ENCODE measurements around the gene TIMM44. TPM values are rescaled to one million over a fixed set of nuclear protein-coding genes. Genes with fewer than 3 reads are reported as not detected.

The TIMM44 gene
- total RNA-seq, 1 experiment from 2014 or later, result 153 TPM

DNA sequence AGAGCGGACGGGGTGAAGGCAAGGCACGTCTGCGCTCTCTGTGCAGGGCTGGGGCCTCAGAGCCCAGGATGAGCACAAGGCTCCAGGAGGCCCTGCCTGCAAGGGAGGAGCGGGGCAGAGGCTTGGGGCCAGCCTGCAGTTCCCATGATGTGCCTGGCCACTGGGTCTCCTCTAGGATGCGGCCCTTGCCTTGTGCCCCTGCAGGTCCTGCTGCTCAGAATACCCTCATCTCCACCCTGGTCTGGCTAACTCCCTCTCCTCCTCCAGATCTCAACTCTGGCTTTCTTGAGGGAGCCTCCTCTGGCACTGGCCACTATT is 34.2 kb upstream of the TIMM44 start:
- intact Hi-C loops (cut with micrococcal nuclease; ENCODE audit: unreplicated experiment), result no loop called here

DNA sequence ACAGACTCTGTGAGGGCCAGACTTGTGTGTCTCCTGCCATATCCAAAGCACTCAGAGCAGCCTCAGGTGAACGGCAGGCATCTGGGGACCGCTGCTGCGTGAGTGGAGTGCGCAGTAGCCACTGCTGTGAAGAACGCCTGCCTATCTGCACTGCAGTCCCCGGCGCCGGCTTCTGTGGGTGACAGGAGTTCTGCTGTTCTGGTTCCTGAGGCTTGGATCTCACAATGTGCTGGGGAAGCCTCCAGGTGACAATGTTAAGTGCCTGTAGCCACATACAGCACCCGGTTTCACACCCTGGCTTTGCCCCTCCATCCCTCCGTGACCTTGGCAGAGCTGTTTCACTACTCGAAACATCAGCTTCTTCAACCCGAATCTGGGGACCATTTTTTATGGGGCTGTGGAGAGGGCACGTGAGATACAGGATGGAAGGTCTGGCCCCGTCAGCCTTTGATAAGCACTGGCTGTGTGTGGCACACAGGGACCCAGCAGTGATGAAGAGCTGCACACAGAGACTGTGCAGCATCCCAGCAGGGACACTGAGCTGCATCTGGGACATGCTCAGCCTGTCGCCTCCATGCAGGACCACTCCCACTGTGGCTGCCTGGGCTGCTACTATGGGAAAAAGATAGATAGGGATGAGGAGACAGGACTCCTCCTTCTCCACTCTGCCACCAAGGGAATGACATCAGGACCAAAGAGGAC is 33.7 kb upstream of the TIMM44 start:
- no peaks in the 10 kb centered on the region for H3K9me3 ChIP-seq (ENCODE audit: low read depth, low read length, poor library complexity, severe bottlenecking)
- no peaks in the 10 kb centered on the region for H3K27me3 ChIP-seq (replicated peaks; ENCODE audit: insufficient read depth, low read depth, low read length, poor library complexity)
- intact Hi-C loops (cut with micrococcal nuclease; ENCODE audit: unreplicated experiment), result no loop called here
- H3K27ac ChIP-seq (ENCODE audit: low read depth, low read length, poor library complexity, severe bottlenecking), result no peak overlapping the region
- no peak for DNase-seq (ENCODE audit: low spot score)
- no TSS peak for BruUV-seq (replicated peaks)
- CTCF ChIA-PET, result interaction anchor here (0.6 kb wide), 1 partner anchor 38 kb away, joined by 10 read pairs; no protein-coding TSS in a partner anchor
- H3K36me3 ChIP-seq (ENCODE audit: insufficient read depth, low read length, poor library complexity, severe bottlenecking), result peaks cover 77% of the 10 kb centered on the region
- POLR2A ChIA-PET (ENCODE audit: low non-redundant PET), result no interaction called here
- no peak overlapping the region for H3K4me3 ChIP-seq (ENCODE audit: low read depth, low read length, poor library complexity, severe bottlenecking)
- no peaks in the 10 kb centered on the region for H3K4me1 ChIP-seq (ENCODE audit: insufficient read depth, low read length, poor library complexity, severe bottlenecking)
- no peak for TF ChIP-seq EZH2 (IDR thresholded peaks at IDR 0.05; ENCODE audit: borderline replicate concordance, low read depth, low read length, poor library complexity, severe bottlenecking)
- TF ChIP-seq, protein P1, sequence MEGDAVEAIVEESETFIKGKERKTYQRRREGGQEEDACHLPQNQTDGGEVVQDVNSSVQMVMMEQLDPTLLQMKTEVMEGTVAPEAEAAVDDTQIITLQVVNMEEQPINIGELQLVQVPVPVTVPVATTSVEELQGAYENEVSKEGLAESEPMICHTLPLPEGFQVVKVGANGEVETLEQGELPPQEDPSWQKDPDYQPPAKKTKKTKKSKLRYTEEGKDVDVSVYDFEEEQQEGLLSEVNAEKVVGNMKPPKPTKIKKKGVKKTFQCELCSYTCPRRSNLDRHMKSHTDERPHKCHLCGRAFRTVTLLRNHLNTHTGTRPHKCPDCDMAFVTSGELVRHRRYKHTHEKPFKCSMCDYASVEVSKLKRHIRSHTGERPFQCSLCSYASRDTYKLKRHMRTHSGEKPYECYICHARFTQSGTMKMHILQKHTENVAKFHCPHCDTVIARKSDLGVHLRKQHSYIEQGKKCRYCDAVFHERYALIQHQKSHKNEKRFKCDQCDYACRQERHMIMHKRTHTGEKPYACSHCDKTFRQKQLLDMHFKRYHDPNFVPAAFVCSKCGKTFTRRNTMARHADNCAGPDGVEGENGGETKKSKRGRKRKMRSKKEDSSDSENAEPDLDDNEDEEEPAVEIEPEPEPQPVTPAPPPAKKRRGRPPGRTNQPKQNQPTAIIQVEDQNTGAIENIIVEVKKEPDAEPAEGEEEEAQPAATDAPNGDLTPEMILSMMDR (conservative IDR thresholded peaks at IDR 0.05; ENCODE audit: low read depth, low read length), result no peak

More for the DNA sequence above, 34.2 kb upstream of the TIMM44 start:
- H3K36me3 ChIP-seq (ENCODE audit: insufficient read depth, low read length, poor library complexity, severe bottlenecking), result peaks cover 77% of the 10 kb centered on the region
- no peak for TF ChIP-seq EZH2 (IDR thresholded peaks at IDR 0.05; ENCODE audit: borderline replicate concordance, low read depth, low read length, poor library complexity, severe bottlenecking)
- TF ChIP-seq, protein P1 (conservative IDR thresholded peaks at IDR 0.05; ENCODE audit: low read depth, low read length), result no peak
- no peaks in the 10 kb centered on the region for H3K27me3 ChIP-seq (replicated peaks; ENCODE audit: insufficient read depth, low read depth, low read length, poor library complexity)
- H3K27ac ChIP-seq (ENCODE audit: low read depth, low read length, poor library complexity, severe bottlenecking), result no peak overlapping the region
- H3K4me3 ChIP-seq (ENCODE audit: low read depth, low read length, poor library complexity, severe bottlenecking), result no peak overlapping the region
- no peaks in the 10 kb centered on the region for H3K4me1 ChIP-seq (ENCODE audit: insufficient read depth, low read length, poor library complexity, severe bottlenecking)
- POLR2A ChIA-PET (ENCODE audit: low non-redundant PET), result no interaction called here
- H3K9me3 ChIP-seq (ENCODE audit: low read depth, low read length, poor library complexity, severe bottlenecking), result no peaks in the 10 kb centered on the region
- BruUV-seq (replicated peaks), result no TSS peak
- DNase-seq (ENCODE audit: low spot score), result no peak
- CTCF ChIA-PET, result interaction anchor here (0.6 kb wide), 2 partner anchors 37 to 1547 kb away, joined by 4 to 10 read pairs; no protein-coding TSS in a partner anchor

DNA sequence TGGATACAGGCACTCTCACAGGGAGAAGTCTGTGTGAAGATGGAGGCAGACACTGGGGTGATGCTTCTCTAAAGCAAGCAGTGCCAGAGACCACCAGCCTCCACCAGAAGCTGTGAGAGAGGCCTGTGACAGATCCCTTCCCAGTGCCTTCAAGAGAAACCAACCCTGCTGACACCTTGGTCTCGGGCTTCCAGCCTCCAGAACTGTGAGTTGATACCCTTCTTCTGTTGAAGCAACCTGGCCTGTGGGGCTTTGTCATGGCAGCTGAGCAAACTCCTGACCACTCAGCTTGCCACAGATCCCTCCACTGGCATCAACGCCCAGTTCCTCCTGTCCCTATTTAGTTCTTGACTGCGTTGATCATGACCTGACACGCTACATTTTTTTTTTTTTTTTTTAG is 33.0 kb upstream of the TIMM44 start:
- Histone ChIP-seq H3K9me3 (ENCODE audit: low read depth, low read length, poor library complexity, severe bottlenecking) (no peaks in the 10 kb centered on the region), H3K36me3 (ENCODE audit: insufficient read depth, low read length, poor library complexity, severe bottlenecking) (peaks cover 70% of the 10 kb centered on the region), H3K27ac (ENCODE audit: low read depth, low read length, poor library complexity, severe bottlenecking) (no peak overlapping the region), H3K4me1 (ENCODE audit: insufficient read depth, low read length, poor library complexity, severe bottlenecking) (no peaks in the 10 kb centered on the region), H3K4me3 (ENCODE audit: low read depth, low read length, poor library complexity, severe bottlenecking) (no peak overlapping the region), H3K27me3 (replicated peaks; ENCODE audit: insufficient read depth, low read depth, low read length, poor library complexity) (no peaks in the 10 kb centered on the region)
- TF ChIP-seq, protein P1 (conservative IDR thresholded peaks at IDR 0.05; ENCODE audit: low read depth, low read length), result no peak
- TF ChIP-seq EZH2 (IDR thresholded peaks at IDR 0.05; ENCODE audit: borderline replicate concordance, low read depth, low read length, poor library complexity, severe bottlenecking), result no peak
- ChIA-PET CTCF (no interaction called here), POLR2A (ENCODE audit: low non-redundant PET) (no interaction called here)
- intact Hi-C loops (cut with micrococcal nuclease; ENCODE audit: unreplicated experiment), result no loop called here
- no TSS peak for BruUV-seq (replicated peaks)
- no peak for DNase-seq (ENCODE audit: low spot score)

All from A673 (cell line).